ENCODE measurements around the gene REEP3. TPM values are rescaled to one million over a fixed set of nuclear protein-coding genes. Genes with fewer than 3 reads are reported as not detected.

The REEP3 gene
- total RNA-seq, 1 experiment from 2014 or later = 135 TPM

DNA sequence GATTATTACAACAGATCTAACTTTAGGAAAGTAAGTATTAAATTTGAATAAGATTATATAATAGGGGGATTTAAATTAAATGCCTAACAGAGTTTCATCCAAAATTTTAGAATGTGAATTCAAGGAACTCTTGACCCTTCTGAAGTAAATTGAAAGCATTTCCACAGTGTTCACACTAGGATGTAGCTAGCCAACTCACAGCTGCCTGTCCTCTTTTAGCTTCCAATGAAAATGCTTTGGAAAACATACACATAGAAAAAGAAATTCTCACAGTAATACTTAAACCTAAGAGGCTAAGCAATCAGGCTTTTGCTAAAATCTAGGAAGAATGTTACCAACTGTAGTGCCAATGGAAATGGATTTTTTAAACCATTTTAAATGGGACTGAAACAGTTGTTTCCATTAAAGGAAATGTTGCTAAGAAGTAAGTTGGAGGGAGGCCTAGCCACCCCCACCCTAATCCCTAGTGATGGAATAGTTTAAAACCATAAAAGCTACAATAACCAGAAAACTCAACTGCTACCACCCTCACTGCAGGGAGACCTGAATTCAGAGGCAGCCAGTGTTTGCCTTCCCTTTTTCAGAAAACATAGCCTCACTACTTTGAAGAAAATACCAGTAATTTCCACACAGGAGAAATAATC lies 58.3 kb downstream of the REEP3 start:
- ChIA-PET CTCF (no interaction called here), POLR2A (no interaction called here)
- no peaks in the 10 kb centered on the region for H3K36me3 ChIP-seq (ENCODE audit: control insufficient read depth, insufficient read depth, low read length)
- no peak overlapping the region for H3K27ac ChIP-seq (ENCODE audit: low read length)
- in situ Hi-C loops (cut with HindIII; ENCODE audit: low pct_unique_long_range_greater_than_20kb, low sequenced_read_pairs) (no loop called here), intact Hi-C loops (cut with micrococcal nuclease; ENCODE audit: unreplicated experiment) (no loop called here)
- no peaks in the 10 kb centered on the region for H3K9me3 ChIP-seq (ENCODE audit: control insufficient read depth, insufficient read depth, low read depth, low read length)
- H3K4me1 ChIP-seq (ENCODE audit: control insufficient read depth, insufficient read depth, low read length) = 0 out of 2 replicates have a peak, but pooled peaks cover 7% of the 10 kb centered on the region
- no peak overlapping the region for H3K4me3 ChIP-seq (ENCODE audit: low read depth in 2 of 2, low read length in 2 of 2)
- TF ChIP-seq, protein P1, sequence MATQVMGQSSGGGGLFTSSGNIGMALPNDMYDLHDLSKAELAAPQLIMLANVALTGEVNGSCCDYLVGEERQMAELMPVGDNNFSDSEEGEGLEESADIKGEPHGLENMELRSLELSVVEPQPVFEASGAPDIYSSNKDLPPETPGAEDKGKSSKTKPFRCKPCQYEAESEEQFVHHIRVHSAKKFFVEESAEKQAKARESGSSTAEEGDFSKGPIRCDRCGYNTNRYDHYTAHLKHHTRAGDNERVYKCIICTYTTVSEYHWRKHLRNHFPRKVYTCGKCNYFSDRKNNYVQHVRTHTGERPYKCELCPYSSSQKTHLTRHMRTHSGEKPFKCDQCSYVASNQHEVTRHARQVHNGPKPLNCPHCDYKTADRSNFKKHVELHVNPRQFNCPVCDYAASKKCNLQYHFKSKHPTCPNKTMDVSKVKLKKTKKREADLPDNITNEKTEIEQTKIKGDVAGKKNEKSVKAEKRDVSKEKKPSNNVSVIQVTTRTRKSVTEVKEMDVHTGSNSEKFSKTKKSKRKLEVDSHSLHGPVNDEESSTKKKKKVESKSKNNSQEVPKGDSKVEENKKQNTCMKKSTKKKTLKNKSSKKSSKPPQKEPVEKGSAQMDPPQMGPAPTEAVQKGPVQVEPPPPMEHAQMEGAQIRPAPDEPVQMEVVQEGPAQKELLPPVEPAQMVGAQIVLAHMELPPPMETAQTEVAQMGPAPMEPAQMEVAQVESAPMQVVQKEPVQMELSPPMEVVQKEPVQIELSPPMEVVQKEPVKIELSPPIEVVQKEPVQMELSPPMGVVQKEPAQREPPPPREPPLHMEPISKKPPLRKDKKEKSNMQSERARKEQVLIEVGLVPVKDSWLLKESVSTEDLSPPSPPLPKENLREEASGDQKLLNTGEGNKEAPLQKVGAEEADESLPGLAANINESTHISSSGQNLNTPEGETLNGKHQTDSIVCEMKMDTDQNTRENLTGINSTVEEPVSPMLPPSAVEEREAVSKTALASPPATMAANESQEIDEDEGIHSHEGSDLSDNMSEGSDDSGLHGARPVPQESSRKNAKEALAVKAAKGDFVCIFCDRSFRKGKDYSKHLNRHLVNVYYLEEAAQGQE (IDR thresholded peaks at IDR 0.05; ENCODE audit: insufficient read depth in 1 of 2, low read depth in 2 of 2, low read length in 1 of 2) = no peak
- TF ChIP-seq SIN3A (IDR thresholded peaks at IDR 0.05; ENCODE audit: borderline replicate concordance, insufficient read depth, low read depth, low read length) (no peak), TCF7L2 (IDR thresholded peaks at IDR 0.05; ENCODE audit: low read depth, low read length) (no peak), POLR2AphosphoS5 (IDR thresholded peaks at IDR 0.05; ENCODE audit: low read depth, low read length) (no peak)
- TF ChIP-seq, protein P2, sequence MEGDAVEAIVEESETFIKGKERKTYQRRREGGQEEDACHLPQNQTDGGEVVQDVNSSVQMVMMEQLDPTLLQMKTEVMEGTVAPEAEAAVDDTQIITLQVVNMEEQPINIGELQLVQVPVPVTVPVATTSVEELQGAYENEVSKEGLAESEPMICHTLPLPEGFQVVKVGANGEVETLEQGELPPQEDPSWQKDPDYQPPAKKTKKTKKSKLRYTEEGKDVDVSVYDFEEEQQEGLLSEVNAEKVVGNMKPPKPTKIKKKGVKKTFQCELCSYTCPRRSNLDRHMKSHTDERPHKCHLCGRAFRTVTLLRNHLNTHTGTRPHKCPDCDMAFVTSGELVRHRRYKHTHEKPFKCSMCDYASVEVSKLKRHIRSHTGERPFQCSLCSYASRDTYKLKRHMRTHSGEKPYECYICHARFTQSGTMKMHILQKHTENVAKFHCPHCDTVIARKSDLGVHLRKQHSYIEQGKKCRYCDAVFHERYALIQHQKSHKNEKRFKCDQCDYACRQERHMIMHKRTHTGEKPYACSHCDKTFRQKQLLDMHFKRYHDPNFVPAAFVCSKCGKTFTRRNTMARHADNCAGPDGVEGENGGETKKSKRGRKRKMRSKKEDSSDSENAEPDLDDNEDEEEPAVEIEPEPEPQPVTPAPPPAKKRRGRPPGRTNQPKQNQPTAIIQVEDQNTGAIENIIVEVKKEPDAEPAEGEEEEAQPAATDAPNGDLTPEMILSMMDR (IDR thresholded peaks at IDR 0.05) = no peak
- no peak for ATAC-seq
- no TSS peak for BruUV-seq (replicated peaks)
- DNase-seq (ENCODE audit: low read depth, low spot score) = no peak
- H3K27me3 ChIP-seq (ENCODE audit: control insufficient read depth, insufficient read depth, low read length) = no peaks in the 10 kb centered on the region

DNA sequence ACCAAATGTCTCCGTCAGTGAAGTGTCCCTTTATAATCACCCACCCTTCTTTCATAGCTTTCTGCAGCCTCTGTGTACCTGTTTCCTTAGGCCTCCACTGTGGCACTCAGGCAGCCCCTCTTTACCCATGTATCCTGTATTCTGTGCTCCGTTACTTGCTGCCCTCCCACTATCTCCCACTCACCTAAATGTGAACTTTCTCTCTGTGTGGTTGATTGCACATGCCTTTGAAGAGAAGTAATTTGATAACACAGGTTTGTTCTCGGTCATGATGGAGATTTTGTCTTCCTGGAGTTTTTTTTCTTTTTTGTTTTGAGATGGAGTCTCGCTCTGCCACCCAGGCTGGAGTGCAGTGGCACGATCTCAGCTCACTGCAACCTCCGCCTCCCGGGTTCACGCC lies 61.5 kb downstream of the REEP3 start:
- intact Hi-C loops (cut with micrococcal nuclease; ENCODE audit: unreplicated experiment) = no loop called here
- peaks cover 7% of the 10 kb centered on the region; the same call in 1 of the 2 replicates for H3K4me1 ChIP-seq (ENCODE audit: control insufficient read depth, insufficient read depth, low read length)
- in situ Hi-C loops (cut with HindIII; ENCODE audit: low pct_unique_long_range_greater_than_20kb, low sequenced_read_pairs) = no loop called here
- DNase-seq (ENCODE audit: low read depth, low spot score) = no peak
- ChIA-PET CTCF (no interaction called here), POLR2A (no interaction called here)
- H3K9me3 ChIP-seq (ENCODE audit: control insufficient read depth, insufficient read depth, low read depth, low read length) = no peaks in the 10 kb centered on the region
- ATAC-seq = no peak
- TF ChIP-seq, protein P2 (IDR thresholded peaks at IDR 0.05) = no peak
- no peak for TF ChIP-seq POLR2AphosphoS5 (IDR thresholded peaks at IDR 0.05; ENCODE audit: low read depth, low read length)
- TF ChIP-seq TCF7L2 (IDR thresholded peaks at IDR 0.05; ENCODE audit: low read depth, low read length) = no peak
- TF ChIP-seq, protein P1 (IDR thresholded peaks at IDR 0.05; ENCODE audit: insufficient read depth in 1 of 2, low read depth in 2 of 2, low read length in 1 of 2) = no peak
- TF ChIP-seq SIN3A (IDR thresholded peaks at IDR 0.05; ENCODE audit: borderline replicate concordance, insufficient read depth, low read depth, low read length) = no peak
- no peaks in the 10 kb centered on the region; the same call in 1 of the 2 replicates for H3K36me3 ChIP-seq (ENCODE audit: control insufficient read depth, insufficient read depth, low read length)
- no peak overlapping the region for H3K27ac ChIP-seq (ENCODE audit: low read length)
- H3K27me3 ChIP-seq (ENCODE audit: control insufficient read depth, insufficient read depth, low read length) = no peaks in the 10 kb centered on the region
- BruUV-seq (replicated peaks) = no TSS peak
- no peak overlapping the region for H3K4me3 ChIP-seq (ENCODE audit: low read depth in 2 of 2, low read length in 2 of 2)
